K562 (cell line): ENCODE data around the gene ACSF3.

Experiments used
- CTCF ChIP-seq, 3 experiments: IDR thresholded peaks in 2 of 3; conservative IDR thresholded peaks in 1 of 3; 2 replicates each; pipeline ENCODE4 v1.5.1; 2011 to 2012; ENCODE audit warnings: low read length in 3 of 3, mild to moderate bottlenecking in 3 of 3, control low read depth in 2 of 3, improper control_type of control experiment in 1 of 3, inconsistent platforms in 1 of 3, low read depth in 1 of 3, mixed read lengths in 1 of 3, moderate library complexity in 1 of 3; ENCODE audit not compliant: insufficient read depth in 2 of 3
- SP1 ChIP-seq: sonication (generic); formaldehyde crosslinking; IDR thresholded peaks from 2 replicates; pipeline ENCODE4 v1.8.1; 2022; ENCODE audit warnings: mild to moderate bottlenecking, missing genetic modification reagents
- ZKSCAN3 ChIP-seq: fragments of 250-450 bp; sonication (Bioruptor Pico); IDR thresholded peaks from 2 replicates; pipeline ENCODE4 v1.4.0; 2020
- ZNF224 ChIP-seq: sonication (generic); formaldehyde crosslinking; IDR thresholded peaks from 2 replicates; pipeline ENCODE4 v1.8.0; 2022; ENCODE audit warnings: mild to moderate bottlenecking, missing genetic modification reagents
- TF ChIP-seq, protein P1 (sequence below): sonication (generic); formaldehyde crosslinking; IDR thresholded peaks from 2 replicates; pipeline ENCODE4 v1.4.0; 2020; ENCODE audit warnings: mild to moderate bottlenecking, missing genetic modification reagents
- TF ChIP-seq, protein P2 (sequence below): sonication (generic); formaldehyde crosslinking; IDR thresholded peaks from 2 replicates; pipeline ENCODE4 v1.8.0; 2023; ENCODE audit warnings: missing genetic modification reagents, mild to moderate bottlenecking, borderline replicate concordance

DNA sequence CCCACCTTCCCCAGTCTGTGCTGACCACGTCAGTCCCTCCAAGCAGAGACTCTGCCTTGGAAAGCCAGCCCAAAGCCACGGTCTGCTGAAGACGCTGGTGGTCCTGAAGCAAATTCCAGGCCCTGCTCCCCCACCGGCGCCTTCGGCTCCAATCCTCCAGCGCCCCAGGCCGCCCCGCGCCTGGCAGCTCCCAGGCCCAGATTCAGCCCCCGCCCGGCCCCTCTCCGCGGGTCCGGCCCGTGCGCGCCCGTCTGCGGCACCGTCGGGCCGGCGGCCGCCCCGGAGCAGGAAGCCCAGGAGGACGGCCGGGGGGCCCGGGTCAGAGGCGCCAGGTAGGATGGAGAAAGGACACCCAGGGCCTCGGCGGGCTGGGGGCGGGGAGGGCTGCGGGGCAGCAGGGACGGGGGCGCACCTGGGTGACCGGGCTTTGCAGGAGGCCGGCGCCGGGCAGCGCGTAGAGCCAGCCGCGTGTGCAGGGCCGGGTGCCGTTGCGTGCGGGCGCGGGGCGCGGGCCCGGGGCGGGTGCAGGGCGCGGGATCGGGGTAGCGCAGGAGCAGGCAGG is 107.3 kb downstream of the ACSF3 start:
- TF ChIP-seq CTCF (IDR thresholded peaks at IDR 0.05 in 2 of 3, conservative IDR thresholded peaks at IDR 0.05 in 1 of 3; ENCODE audit: insufficient read depth in 2 of 3, low read depth in 1 of 3, low read length in 3 of 3), result no peak
- TF ChIP-seq, protein P1, sequence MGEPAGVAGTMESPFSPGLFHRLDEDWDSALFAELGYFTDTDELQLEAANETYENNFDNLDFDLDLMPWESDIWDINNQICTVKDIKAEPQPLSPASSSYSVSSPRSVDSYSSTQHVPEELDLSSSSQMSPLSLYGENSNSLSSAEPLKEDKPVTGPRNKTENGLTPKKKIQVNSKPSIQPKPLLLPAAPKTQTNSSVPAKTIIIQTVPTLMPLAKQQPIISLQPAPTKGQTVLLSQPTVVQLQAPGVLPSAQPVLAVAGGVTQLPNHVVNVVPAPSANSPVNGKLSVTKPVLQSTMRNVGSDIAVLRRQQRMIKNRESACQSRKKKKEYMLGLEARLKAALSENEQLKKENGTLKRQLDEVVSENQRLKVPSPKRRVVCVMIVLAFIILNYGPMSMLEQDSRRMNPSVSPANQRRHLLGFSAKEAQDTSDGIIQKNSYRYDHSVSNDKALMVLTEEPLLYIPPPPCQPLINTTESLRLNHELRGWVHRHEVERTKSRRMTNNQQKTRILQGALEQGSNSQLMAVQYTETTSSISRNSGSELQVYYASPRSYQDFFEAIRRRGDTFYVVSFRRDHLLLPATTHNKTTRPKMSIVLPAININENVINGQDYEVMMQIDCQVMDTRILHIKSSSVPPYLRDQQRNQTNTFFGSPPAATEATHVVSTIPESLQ (CRISPR knock-in tag), result no peak
- no peak for TF ChIP-seq SP1
- TF ChIP-seq, protein P2, sequence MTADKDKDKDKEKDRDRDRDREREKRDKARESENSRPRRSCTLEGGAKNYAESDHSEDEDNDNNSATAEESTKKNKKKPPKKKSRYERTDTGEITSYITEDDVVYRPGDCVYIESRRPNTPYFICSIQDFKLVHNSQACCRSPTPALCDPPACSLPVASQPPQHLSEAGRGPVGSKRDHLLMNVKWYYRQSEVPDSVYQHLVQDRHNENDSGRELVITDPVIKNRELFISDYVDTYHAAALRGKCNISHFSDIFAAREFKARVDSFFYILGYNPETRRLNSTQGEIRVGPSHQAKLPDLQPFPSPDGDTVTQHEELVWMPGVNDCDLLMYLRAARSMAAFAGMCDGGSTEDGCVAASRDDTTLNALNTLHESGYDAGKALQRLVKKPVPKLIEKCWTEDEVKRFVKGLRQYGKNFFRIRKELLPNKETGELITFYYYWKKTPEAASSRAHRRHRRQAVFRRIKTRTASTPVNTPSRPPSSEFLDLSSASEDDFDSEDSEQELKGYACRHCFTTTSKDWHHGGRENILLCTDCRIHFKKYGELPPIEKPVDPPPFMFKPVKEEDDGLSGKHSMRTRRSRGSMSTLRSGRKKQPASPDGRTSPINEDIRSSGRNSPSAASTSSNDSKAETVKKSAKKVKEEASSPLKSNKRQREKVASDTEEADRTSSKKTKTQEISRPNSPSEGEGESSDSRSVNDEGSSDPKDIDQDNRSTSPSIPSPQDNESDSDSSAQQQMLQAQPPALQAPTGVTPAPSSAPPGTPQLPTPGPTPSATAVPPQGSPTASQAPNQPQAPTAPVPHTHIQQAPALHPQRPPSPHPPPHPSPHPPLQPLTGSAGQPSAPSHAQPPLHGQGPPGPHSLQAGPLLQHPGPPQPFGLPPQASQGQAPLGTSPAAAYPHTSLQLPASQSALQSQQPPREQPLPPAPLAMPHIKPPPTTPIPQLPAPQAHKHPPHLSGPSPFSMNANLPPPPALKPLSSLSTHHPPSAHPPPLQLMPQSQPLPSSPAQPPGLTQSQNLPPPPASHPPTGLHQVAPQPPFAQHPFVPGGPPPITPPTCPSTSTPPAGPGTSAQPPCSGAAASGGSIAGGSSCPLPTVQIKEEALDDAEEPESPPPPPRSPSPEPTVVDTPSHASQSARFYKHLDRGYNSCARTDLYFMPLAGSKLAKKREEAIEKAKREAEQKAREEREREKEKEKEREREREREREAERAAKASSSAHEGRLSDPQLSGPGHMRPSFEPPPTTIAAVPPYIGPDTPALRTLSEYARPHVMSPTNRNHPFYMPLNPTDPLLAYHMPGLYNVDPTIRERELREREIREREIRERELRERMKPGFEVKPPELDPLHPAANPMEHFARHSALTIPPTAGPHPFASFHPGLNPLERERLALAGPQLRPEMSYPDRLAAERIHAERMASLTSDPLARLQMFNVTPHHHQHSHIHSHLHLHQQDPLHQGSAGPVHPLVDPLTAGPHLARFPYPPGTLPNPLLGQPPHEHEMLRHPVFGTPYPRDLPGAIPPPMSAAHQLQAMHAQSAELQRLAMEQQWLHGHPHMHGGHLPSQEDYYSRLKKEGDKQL (CRISPR knock-in tag), result no peak
- TF ChIP-seq ZNF224 (CRISPR knock-in tag), result no peak
- TF ChIP-seq ZKSCAN3, result no peak
